GM19035 (cell line): ENCODE measurements around the gene ARSB.
A peak's percentile ranks its signal among the peaks of the same experiment; 100 is the strongest.
"Not testable (repeated sequence)": the region's sequence is repeated elsewhere in the genome, so short reads cannot be mapped to it uniquely, and the experiment has no call there.

Source experiments
- ATAC-seq: cut with Tn5 transposase; IDR thresholded peaks from one replicate; pipeline ENCODE4 v1.9.1; 2021; ENCODE audit not compliant: unreplicated experiment

ARSB gene

GRCh38 chr5:78907255-78907891 lies 77.7 kb downstream of the ARSB start:
- no peak for ATAC-seq

- ATAC-seq: peak; percentile 61
These were observed 79.8 kb downstream of the ARSB start for GRCh38 chr5:78905084-78905938.

GRCh38 chr5:78903861-78904260 lies 81.2 kb downstream of the ARSB start:
- no peak for ATAC-seq

GRCh38 chr5:78903353-78903752 lies 81.8 kb downstream of the ARSB start:
- no peak for ATAC-seq

- ATAC-seq: no peak
These were observed 85.2 kb downstream of the ARSB start for GRCh38 chr5:78899922-78900362.

GRCh38 chr5:78896132-78896531 lies 89.0 kb downstream of the ARSB start:
- ATAC-seq: no peak

GRCh38 chr5:78895616-78896015 lies 89.5 kb downstream of the ARSB start:
- ATAC-seq: no peak

GRCh38 chr5:78893940-78894677 lies 91.0 kb downstream of the ARSB start:
- ATAC-seq: no peak

- ATAC-seq: no peak
These were observed 94.3 kb downstream of the ARSB start for GRCh38 chr5:78890667-78891379.

GRCh38 chr5:78889369-78890140 lies 95.6 kb downstream of the ARSB start:
- no peak for ATAC-seq

GRCh38 chr5:78888580-78889368 lies 96.3 kb downstream of the ARSB start:
- no peak for ATAC-seq

- ATAC-seq: peak; percentile 93
These were observed 97.6 kb downstream of the ARSB start for GRCh38 chr5:78887384-78888118.

- no peak for ATAC-seq
These were observed 98.5 kb downstream of the ARSB start for GRCh38 chr5:78886341-78887230.

GRCh38 chr5:78881884-78882283 lies 103.2 kb downstream of the ARSB start:
- ATAC-seq: no peak

- no peak for ATAC-seq
These were observed 105.6 kb downstream of the ARSB start for GRCh38 chr5:78879516-78879915.

- ATAC-seq: not testable (repeated sequence)
These were observed 119.0 kb downstream of the ARSB start for GRCh38 chr5:78866076-78866475.

- ATAC-seq: no peak
These were observed 126.7 kb downstream of the ARSB start for GRCh38 chr5:78858364-78858763.

- ATAC-seq: no peak
These were observed 130.1 kb downstream of the ARSB start for GRCh38 chr5:78855026-78855425.
